ENCODE results near the gene UFSP2.

Gene UFSP2

DNA sequence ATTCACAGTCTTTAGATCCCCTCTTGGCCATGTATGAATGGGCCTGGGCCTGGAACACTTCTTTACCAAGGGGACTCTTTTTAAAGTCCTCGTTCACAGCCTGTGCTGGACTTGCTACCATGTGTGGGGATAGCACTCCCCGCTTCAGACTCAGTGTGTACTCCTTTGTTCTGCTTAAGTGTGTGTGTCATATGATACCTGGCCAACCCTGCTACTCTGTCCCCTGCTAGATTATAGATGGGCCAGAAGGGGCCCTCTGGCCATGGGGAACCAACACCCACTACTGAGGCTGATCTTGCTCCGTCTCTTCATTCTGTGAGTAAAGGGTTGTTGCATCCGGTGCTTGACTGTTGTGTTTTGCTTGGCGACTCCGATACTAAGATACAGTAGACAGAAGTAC is 37.8 kb upstream of the UFSP2 start:
- H3K4me3 ChIP-seq (ENCODE audit: low read length) = no peak overlapping the region
- no peak for DNase-seq (ENCODE audit: low read depth)
- TF ChIP-seq, protein P1, sequence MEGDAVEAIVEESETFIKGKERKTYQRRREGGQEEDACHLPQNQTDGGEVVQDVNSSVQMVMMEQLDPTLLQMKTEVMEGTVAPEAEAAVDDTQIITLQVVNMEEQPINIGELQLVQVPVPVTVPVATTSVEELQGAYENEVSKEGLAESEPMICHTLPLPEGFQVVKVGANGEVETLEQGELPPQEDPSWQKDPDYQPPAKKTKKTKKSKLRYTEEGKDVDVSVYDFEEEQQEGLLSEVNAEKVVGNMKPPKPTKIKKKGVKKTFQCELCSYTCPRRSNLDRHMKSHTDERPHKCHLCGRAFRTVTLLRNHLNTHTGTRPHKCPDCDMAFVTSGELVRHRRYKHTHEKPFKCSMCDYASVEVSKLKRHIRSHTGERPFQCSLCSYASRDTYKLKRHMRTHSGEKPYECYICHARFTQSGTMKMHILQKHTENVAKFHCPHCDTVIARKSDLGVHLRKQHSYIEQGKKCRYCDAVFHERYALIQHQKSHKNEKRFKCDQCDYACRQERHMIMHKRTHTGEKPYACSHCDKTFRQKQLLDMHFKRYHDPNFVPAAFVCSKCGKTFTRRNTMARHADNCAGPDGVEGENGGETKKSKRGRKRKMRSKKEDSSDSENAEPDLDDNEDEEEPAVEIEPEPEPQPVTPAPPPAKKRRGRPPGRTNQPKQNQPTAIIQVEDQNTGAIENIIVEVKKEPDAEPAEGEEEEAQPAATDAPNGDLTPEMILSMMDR (IDR thresholded peaks at IDR 0.05; ENCODE audit: insufficient read depth, low read depth, low read length, missing control alignments) = no peak

DNA sequence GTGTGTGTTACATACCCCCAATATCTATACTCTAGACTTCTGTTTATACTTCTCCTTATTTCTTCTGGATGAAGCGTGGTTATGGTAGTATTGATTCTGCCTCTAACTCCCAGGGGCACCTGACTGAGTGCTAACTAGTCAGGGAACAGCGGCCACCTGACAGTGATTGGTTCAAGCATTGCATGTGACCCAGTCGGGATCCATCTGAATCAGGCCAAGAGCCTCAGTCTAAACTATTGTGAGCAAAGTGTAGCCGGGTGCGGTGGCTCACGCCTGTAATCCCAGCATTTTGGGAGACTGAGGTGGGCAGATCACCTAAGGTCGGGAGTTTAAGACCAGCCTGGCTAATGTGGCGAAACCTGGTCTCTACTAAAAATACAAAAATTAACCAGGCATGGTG is 35.8 kb upstream of the UFSP2 start:
- TF ChIP-seq, protein P1 (IDR thresholded peaks at IDR 0.05; ENCODE audit: insufficient read depth, low read depth, low read length, missing control alignments) = no peak
- no peak overlapping the region for H3K4me3 ChIP-seq (ENCODE audit: low read length)
- DNase-seq (ENCODE audit: low read depth) = no peak

DNA sequence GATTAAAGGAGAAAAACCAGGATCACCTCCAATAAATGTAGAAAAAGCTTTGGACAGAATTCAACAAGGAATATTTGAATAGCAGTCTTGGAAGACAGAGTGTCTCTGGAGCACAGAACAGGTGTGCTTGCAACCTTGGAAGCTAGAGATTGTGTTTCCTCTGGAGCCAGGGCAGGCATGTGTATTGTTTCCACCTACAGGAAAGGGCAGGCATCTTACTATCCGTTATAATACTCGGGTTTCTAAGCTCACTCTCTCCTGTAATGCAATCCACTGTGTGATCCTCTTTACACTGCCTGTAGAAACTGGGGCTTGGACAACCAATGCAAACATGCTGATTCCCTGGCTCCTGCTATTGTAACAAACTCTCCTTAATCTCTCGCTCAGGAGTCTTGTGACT is 31.4 kb upstream of the UFSP2 start:
- TF ChIP-seq, protein P1 (IDR thresholded peaks at IDR 0.05; ENCODE audit: insufficient read depth, low read depth, low read length, missing control alignments) = peak; percentile 9
- no peak for DNase-seq (ENCODE audit: low read depth)
- H3K4me3 ChIP-seq (ENCODE audit: low read length) = no peak overlapping the region

DNA sequence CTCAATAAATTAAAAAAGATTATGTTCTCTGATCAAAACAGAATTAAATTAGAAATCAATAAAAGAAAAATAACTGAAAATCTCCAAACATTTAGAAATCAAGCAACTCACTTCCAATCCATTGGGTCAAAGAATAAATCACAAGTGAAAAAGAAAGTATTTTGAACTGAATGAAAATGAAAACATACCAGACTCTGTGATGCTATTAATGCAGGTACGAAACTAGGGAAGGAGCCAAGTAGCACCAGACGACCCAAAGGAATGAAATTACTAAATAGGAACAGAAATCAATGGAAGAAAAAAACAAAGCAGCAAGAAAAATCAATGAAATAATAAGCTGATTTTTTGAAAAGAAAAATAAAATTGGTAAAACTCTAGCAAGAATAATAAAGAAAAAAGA is 30.4 kb upstream of the UFSP2 start:
- TF ChIP-seq, protein P1 (IDR thresholded peaks at IDR 0.05; ENCODE audit: insufficient read depth, low read depth, low read length, missing control alignments) = no peak

DNA sequence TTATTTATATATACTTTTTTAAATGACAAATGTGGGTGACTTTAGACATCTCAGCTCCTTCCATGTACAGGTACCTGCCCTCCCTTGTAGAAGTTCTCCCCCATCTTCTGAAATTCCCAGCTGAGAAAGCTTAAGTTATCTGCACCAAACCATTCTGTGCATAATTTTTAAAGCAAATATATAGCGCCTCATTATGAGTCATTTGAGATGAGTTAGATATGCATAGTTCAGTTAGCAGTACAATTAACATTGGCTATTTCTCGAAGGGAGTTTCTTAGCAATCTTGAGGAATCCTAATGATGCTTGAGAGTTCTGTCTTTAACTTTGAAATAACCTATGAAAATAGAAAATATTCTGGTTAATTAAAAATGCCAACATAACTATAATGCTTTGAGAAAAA is 19.4 kb upstream of the UFSP2 start:
- DNase-seq (ENCODE audit: low read depth) = no peak
- TF ChIP-seq, protein P1 (IDR thresholded peaks at IDR 0.05; ENCODE audit: insufficient read depth, low read depth, low read length, missing control alignments) = no peak
- no peak overlapping the region for H3K4me3 ChIP-seq (ENCODE audit: low read length)

More for the DNA sequence above, 30.4 kb upstream of the UFSP2 start:
- no peak overlapping the region for H3K4me3 ChIP-seq (ENCODE audit: low read length)
- no peak for DNase-seq (ENCODE audit: low read depth)

DNA sequence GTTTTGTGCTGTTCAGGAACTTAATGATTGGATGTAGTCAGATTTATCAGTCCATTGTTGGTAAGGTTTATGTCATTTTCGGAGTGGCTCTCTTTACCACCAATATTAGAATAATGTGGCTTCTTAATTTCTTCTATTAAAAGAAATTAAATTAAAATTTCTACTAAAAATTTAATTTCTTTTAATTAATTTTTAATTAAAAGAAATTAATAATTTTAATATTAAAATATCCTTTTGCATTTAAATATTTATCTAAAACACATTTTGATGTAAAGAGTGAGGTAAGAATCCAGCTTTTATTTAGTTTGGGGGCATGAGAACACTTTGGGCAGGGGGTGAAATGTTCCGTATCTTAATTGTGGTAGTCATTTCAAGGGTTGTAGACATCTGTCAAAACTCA is 15.7 kb upstream of the UFSP2 start:
- H3K4me3 ChIP-seq (ENCODE audit: low read length) = no peak overlapping the region
- no peak for DNase-seq (ENCODE audit: low read depth)
- TF ChIP-seq, protein P1 (IDR thresholded peaks at IDR 0.05; ENCODE audit: insufficient read depth, low read depth, low read length, missing control alignments) = no peak

DNA sequence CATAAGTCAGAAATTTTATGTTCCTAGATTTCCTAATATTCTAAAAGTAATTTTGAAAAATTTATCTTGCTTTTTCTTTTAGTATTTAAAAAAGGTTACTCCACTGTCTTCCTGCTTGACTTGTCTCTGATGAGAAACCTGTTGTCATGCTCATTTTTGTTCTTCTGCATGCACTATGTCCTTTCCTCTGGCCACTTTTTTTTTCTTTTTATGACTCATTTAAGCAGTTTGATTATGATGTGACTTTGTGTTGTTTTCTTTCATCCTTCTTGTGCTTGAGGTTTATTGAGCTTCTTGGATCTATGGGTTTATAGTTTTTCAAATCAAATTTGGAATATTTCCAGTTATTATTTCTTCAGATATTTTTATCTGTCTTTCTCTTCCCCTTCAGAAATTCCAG is 12.0 kb upstream of the UFSP2 start:
- TF ChIP-seq, protein P1 (IDR thresholded peaks at IDR 0.05; ENCODE audit: insufficient read depth, low read depth, low read length, missing control alignments) = no peak
- no peak overlapping the region for H3K4me3 ChIP-seq (ENCODE audit: low read length)
- no peak for DNase-seq (ENCODE audit: low read depth)
